ENCODE data around the gene CACNG1.

DNA sequence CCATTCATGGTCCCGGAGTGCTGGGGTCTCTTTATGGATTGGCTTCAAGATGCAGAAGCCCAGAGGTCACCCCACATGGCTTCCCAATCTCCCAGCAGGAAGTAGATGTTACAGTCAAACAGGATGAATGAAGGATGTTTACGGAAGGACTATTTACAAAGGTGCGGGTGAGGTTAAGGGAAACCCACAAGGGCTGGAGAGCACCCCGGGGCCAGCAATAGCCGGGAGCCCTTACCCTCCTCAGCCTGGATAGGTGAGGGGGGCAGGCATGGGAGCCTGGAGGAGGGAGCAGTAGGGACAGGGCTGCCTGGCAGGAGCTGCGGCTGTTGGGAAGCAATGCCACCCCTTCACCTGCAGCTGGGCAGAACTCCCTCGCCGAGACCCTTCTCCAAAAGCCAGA lies 24.5 kb upstream of the CACNG1 start:
- TF ChIP-seq GATA2 (IDR thresholded peaks at IDR 0.05; ENCODE audit: low read depth, low read length): no peak
- no peak for TF ChIP-seq GATA3 (IDR thresholded peaks at IDR 0.05; ENCODE audit: low read depth, low read length)
